HPDE6-E6E7 (cell line): ENCODE measurements around the gene IDH3G.

Source experiments
- DNase-seq: peaks from one replicate; pipeline ENCODE4 v3.0.0; 2011; ENCODE audit warnings: missing footprints; ENCODE audit errors: extremely low spot score

IDH3G gene

GRCh38 chrX:153816831-153817690 is 22.9 kb upstream of the IDH3G start:
- no peak for DNase-seq

GRCh38 chrX:153814591-153815315 is 20.6 kb upstream of the IDH3G start:
- DNase-seq, result no peak

- DNase-seq, result no peak
These were observed 19.0 kb upstream of the IDH3G start for GRCh38 chrX:153813161-153813560.

GRCh38 chrX:153812220-153812619 is 18.0 kb upstream of the IDH3G start:
- no peak for DNase-seq

GRCh38 chrX:153807976-153808375 is 13.8 kb upstream of the IDH3G start:
- no peak for DNase-seq

- no peak for DNase-seq
These were observed 12.9 kb upstream of the IDH3G start for GRCh38 chrX:153806999-153807575.

GRCh38 chrX:153805436-153805835 is 11.3 kb upstream of the IDH3G start:
- DNase-seq, result no peak

GRCh38 chrX:153804621-153805020 is 10.4 kb upstream of the IDH3G start:
- DNase-seq, result no peak

GRCh38 chrX:153804100-153804595 is 10.0 kb upstream of the IDH3G start:
- DNase-seq, result no peak

- no peak for DNase-seq
These were observed 9.3 kb upstream of the IDH3G start for GRCh38 chrX:153803211-153804099.

- DNase-seq, result no peak
These were observed 8.4 kb upstream of the IDH3G start for GRCh38 chrX:153802513-153803045.

GRCh38 chrX:153801669-153802068 is 7.5 kb upstream of the IDH3G start:
- no peak for DNase-seq

- DNase-seq, result no peak
These were observed 6.6 kb upstream of the IDH3G start for GRCh38 chrX:153800746-153801145.

- DNase-seq, result no peak
These were observed 6.1 kb upstream of the IDH3G start for GRCh38 chrX:153800177-153800722.

GRCh38 chrX:153799326-153799725 is 5.2 kb upstream of the IDH3G start:
- DNase-seq, result no peak

- DNase-seq, result no peak
These were observed 3.3 kb upstream of the IDH3G start for GRCh38 chrX:153797415-153798015.

GRCh38 chrX:153794897-153795816 is 982 bp upstream of the IDH3G start:
- no peak for DNase-seq

GRCh38 chrX:153793291-153793690 is 884 bp downstream of the IDH3G start:
- no peak for DNase-seq

GRCh38 chrX:153792368-153792767 is 1.8 kb downstream of the IDH3G start:
- DNase-seq, result no peak
